CMK (cell line): ENCODE measurements around the gene TAS1R2.
"Not testable (repeated sequence)": the region's sequence is repeated elsewhere in the genome, so short reads cannot be mapped to it uniquely, and the experiment has no call there.

Experiments
- DNase-seq: peaks from one replicate; pipeline ENCODE4 v3.0.0-alpha.2; 2010; ENCODE audit warnings: low read depth

The TAS1R2 gene

GRCh38 chr1:18883636-18884418, 24.4 kb upstream of the TAS1R2 start:
- DNase-seq, result peak; percentile 46

GRCh38 chr1:18883079-18883478, 23.6 kb upstream of the TAS1R2 start:
- no peak for DNase-seq

- no peak for DNase-seq
These were observed 23.0 kb upstream of the TAS1R2 start for GRCh38 chr1:18882486-18882885.

- no peak for DNase-seq
These were observed 22.4 kb upstream of the TAS1R2 start for GRCh38 chr1:18881642-18882431.

- no peak for DNase-seq
These were observed 21.7 kb upstream of the TAS1R2 start for GRCh38 chr1:18881164-18881563.

GRCh38 chr1:18880585-18880984, 21.1 kb upstream of the TAS1R2 start:
- no peak for DNase-seq

GRCh38 chr1:18879791-18880309, 20.4 kb upstream of the TAS1R2 start:
- DNase-seq, result no peak

GRCh38 chr1:18879215-18879790, 19.8 kb upstream of the TAS1R2 start:
- no peak for DNase-seq

- DNase-seq, result no peak
These were observed 19.2 kb upstream of the TAS1R2 start for GRCh38 chr1:18878538-18879214.

- no peak for DNase-seq
These were observed 17.8 kb upstream of the TAS1R2 start for GRCh38 chr1:18877282-18877681.

GRCh38 chr1:18876210-18876609, 16.8 kb upstream of the TAS1R2 start:
- no peak for DNase-seq

GRCh38 chr1:18875796-18876128, 16.3 kb upstream of the TAS1R2 start:
- DNase-seq, result no peak

- DNase-seq, result peak; percentile 84
These were observed 15.8 kb upstream of the TAS1R2 start for GRCh38 chr1:18875107-18875795.

- no peak for DNase-seq
These were observed 15.1 kb upstream of the TAS1R2 start for GRCh38 chr1:18874600-18874999.

- DNase-seq, result no peak
These were observed 14.6 kb upstream of the TAS1R2 start for GRCh38 chr1:18874036-18874435.

GRCh38 chr1:18872071-18872611, 12.7 kb upstream of the TAS1R2 start:
- no peak for DNase-seq

GRCh38 chr1:18871401-18872070, 12.1 kb upstream of the TAS1R2 start:
- no peak for DNase-seq

GRCh38 chr1:18870957-18871356, 11.5 kb upstream of the TAS1R2 start:
- DNase-seq, result no peak

- not testable (repeated sequence) for DNase-seq
These were observed 11.1 kb upstream of the TAS1R2 start for GRCh38 chr1:18870595-18870865.

GRCh38 chr1:18869847-18870594, 10.6 kb upstream of the TAS1R2 start:
- DNase-seq, result no peak
